Measurements from ENCODE around the gene DACT3.

GRCh38 chr19:46625731-46626130 is 35.3 kb downstream of the DACT3 start:
- TF ChIP-seq GATA3 (IDR thresholded peaks at IDR 0.05; ENCODE audit: low read depth, low read length) (no peak), GATA2 (IDR thresholded peaks at IDR 0.05; ENCODE audit: low read depth, low read length) (no peak)

Measured in SH-SY5Y (cell line).